ENCODE data around the gene NEUROD1. TPM values are rescaled to one million over a fixed set of nuclear protein-coding genes. Genes with fewer than 3 reads are reported as not detected.

Gene NEUROD1
- total RNA-seq, 6 donors from 2014 or later, result not detected

DNA sequence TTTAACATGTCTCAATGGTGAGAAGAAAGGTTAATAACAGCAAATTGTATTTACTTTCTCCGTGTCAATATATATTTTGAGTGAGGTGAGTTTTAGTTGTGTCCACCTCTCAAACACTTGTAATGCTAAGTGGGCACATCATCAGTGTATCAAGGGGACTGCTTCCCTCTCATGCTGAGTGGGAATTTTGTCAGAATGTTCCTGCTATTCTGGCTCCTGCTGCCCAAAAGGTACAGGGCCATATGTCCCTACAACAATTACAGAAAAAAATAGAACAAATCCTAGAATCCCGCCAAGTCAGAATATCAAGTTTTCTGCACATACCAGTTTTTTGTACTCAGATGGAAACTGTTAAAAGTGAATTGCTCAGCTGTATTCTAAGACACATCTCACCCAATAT is 18.0 kb downstream of the NEUROD1 start:
- H3K36me3 ChIP-seq, result no peaks in the 10 kb centered on the region
- H3K4me1 ChIP-seq, result peaks cover 0 to 4% (median 2%) of the 10 kb centered on the region in 4 donors
- H3K27ac ChIP-seq, result no peak overlapping the region
- 90 to 92% methylated on average over 2 of the region's 2 CpGs for WGBS, 2 donors
- DNase-seq (no peak), ATAC-seq (ENCODE audit: low FRiP score in 2 of 2) (no peak)
- TF ChIP-seq POLR2A (IDR thresholded peaks at IDR 0.05), result no peak
- no peak for TF ChIP-seq EP300 (IDR thresholded peaks at IDR 0.05)
- TF ChIP-seq POLR2AphosphoS5 (IDR thresholded peaks at IDR 0.05), result no peak
- no peak for TF ChIP-seq CTCF (IDR thresholded peaks at IDR 0.05)
- no peak overlapping the region for H3K4me3 ChIP-seq
- peaks cover 0 to 8% (median 0%) of the 10 kb centered on the region in 4 donors for H3K9me3 ChIP-seq
- no peaks in the 10 kb centered on the region for H3K27me3 ChIP-seq

DNA sequence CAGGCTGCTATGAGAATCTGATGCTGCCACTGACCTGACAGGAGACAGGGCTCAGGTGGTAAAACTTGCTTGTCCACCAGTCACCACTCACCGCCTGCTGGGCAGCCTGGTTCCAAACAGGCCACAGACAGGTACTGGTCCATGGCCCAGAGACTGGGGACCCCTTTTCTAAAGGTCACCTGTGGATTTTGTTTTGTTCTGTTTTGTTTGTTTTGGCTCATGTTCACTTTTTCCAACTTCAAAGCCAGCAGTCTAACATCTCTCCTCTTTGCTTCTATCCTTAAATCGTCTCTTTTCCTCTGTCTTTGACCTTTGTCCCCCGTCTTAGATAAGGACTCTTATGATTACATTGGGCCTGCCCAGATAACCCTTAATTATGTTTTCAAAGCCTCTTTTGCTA is 20.1 kb downstream of the NEUROD1 start:
- Histone ChIP-seq H3K36me3 (no peaks in the 10 kb centered on the region), H3K27me3 (peaks cover 0 to 5% (median 0%) of the 10 kb centered on the region in 4 donors), H3K27ac (no peak overlapping the region), H3K9me3 (no peaks in the 10 kb centered on the region), H3K4me1 (peaks cover 0 to 18% (median 12%) of the 10 kb centered on the region in 4 donors), H3K4me3 (no peak overlapping the region)
- DNase-seq, result no peak
- WGBS, 2 donors, result 50 to 69% methylated on average over 3 of the region's 3 CpGs
- TF ChIP-seq POLR2A (IDR thresholded peaks at IDR 0.05) (no peak), CTCF (IDR thresholded peaks at IDR 0.05) (no peak), EP300 (IDR thresholded peaks at IDR 0.05) (no peak), POLR2AphosphoS5 (IDR thresholded peaks at IDR 0.05) (no peak)
- no peak for ATAC-seq (ENCODE audit: low FRiP score in 2 of 2)

DNA sequence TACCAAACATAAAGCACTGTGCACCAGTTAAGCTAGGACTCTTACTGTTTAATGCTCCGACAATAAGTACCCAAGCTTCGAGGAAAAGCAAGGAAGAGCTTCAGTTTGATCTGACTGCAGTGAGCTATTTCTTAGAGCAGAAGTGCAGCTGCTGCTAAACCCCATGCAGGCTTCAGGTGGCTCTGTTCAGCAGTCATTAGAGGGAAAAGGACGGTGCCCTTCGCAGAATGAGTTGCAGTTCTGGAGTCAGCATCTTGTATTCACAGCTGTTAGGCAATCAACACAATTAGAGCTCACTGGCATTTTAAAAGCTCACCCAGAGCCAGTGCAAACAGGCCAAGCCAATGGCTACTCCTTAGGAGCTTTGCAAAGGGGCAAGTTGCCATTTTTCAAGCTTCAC is 21.9 kb downstream of the NEUROD1 start:
- H3K4me1 ChIP-seq, result peaks cover 0 to 18% (median 12%) of the 10 kb centered on the region in 4 donors
- H3K27ac ChIP-seq, result no peak overlapping the region
- H3K27me3 ChIP-seq, result peaks cover 0 to 5% (median 0%) of the 10 kb centered on the region in 4 donors
- H3K4me3 ChIP-seq, result no peak overlapping the region
- no peaks in the 10 kb centered on the region for H3K36me3 ChIP-seq
- DNase-seq (no peak), ATAC-seq (ENCODE audit: low FRiP score in 2 of 2) (no peak)
- 74 to 100% methylated on average over 2 to 4 of the region's 4 CpGs for WGBS, 2 donors
- TF ChIP-seq POLR2A (IDR thresholded peaks at IDR 0.05), result no peak
- no peak for TF ChIP-seq CTCF (IDR thresholded peaks at IDR 0.05)
- no peak for TF ChIP-seq EP300 (IDR thresholded peaks at IDR 0.05)
- no peak for TF ChIP-seq POLR2AphosphoS5 (IDR thresholded peaks at IDR 0.05)
- H3K9me3 ChIP-seq, result no peaks in the 10 kb centered on the region

DNA sequence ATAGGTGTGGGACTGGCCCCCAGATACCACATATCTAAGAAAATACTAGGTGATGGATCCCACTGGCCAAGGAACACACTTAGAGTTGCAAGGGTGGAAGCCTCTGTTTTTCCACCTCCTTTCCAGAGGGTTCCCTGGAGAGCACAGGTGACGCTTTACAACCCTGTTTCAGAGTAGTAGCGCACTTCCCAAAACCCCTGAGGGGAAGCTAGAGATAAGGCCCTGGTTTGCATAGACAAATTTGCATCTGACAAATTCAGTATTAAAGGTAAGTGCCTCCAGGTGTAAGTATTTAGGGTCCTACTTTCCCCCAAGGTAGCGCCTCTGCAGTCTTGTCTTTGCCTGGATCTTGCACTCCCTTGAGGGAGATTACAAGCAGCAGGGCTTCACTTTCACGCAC is 22.9 kb downstream of the NEUROD1 start:
- 72 to 76% methylated on average over 4 of the region's 4 CpGs for WGBS, 2 donors
- H3K4me3 ChIP-seq, result peak overlapping the region in 3 of 4 donors; percentile 51 to 60 (median 56)
- TF ChIP-seq CTCF (IDR thresholded peaks at IDR 0.05) (no peak), EP300 (IDR thresholded peaks at IDR 0.05) (no peak)
- H3K36me3 ChIP-seq, result no peaks in the 10 kb centered on the region
- peaks cover 0 to 18% (median 12%) of the 10 kb centered on the region in 4 donors for H3K4me1 ChIP-seq
- no peak for ATAC-seq (ENCODE audit: low FRiP score in 2 of 2)
- H3K9me3 ChIP-seq, result no peaks in the 10 kb centered on the region
- no peak overlapping the region for H3K27ac ChIP-seq
- no peak for DNase-seq
- peaks cover 0 to 5% (median 0%) of the 10 kb centered on the region in 4 donors for H3K27me3 ChIP-seq
